ENCODE results near the gene DNM3.

Gene DNM3

DNA sequence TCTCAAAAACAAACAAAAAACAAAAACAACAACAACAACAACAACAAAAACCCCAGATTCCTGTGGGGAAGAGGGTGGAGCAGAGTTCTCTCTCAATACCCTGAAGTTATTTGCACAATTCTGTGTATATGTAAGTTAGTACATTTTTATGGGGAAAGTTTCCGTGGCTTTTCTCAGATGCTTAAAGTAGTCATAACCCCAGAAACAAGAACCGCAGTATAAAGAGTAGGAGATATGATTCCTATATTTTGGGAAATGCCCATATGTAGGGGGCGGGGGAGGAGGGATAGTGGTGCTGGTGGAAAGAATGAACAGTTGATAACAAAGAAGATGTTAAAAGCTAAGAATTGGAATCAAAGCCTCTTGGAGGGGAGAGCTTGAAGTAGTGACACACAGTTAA, 131.5 kb downstream of the DNM3 start:
- DNase-seq (ENCODE audit: low read depth, low spot score): no peak

DNA sequence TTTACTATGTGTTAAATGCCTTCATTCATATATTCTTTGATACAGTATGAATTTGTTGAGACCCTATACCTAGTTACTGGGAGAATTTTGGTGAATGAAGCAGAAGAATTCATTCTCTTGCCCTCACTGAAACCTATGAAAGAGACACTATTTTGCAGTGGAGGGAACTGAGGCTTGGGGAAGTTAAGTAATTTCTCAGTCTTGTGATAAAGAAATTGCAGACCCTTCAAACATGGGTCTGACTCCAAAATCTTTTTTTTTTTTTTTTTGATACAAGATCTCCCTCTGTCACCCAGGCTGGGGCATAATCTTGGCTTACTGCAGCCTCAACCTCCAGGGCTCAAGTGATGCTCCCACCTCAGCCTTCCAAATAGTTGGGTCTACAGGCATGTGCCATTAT, 132.1 kb downstream of the DNM3 start:
- DNase-seq (ENCODE audit: low read depth, low spot score): no peak

- no peak for DNase-seq (ENCODE audit: low read depth, low spot score)
These were observed 140.0 kb downstream of the DNM3 start for GRCh38 chr1:171981303-171981702.

GRCh38 chr1:171983584-171983983, 142.3 kb downstream of the DNM3 start:
- DNase-seq (ENCODE audit: low read depth, low spot score): no peak

- DNase-seq (ENCODE audit: low read depth, low spot score): no peak
These were observed 143.0 kb downstream of the DNM3 start for GRCh38 chr1:171984262-171984661.

- no peak for DNase-seq (ENCODE audit: low read depth, low spot score)
These were observed 143.7 kb downstream of the DNM3 start for GRCh38 chr1:171984850-171985485.

- DNase-seq (ENCODE audit: low read depth, low spot score): no peak
These were observed 144.3 kb downstream of the DNM3 start for GRCh38 chr1:171985639-171986038.

- no peak for DNase-seq (ENCODE audit: low read depth, low spot score)
These were observed 147.1 kb downstream of the DNM3 start for GRCh38 chr1:171988243-171988885.

GRCh38 chr1:171990371-171990770, 149.1 kb downstream of the DNM3 start:
- DNase-seq (ENCODE audit: low read depth, low spot score): no peak

GRCh38 chr1:171994293-171994692, 153.0 kb downstream of the DNM3 start:
- no peak for DNase-seq (ENCODE audit: low read depth, low spot score)

DNA sequence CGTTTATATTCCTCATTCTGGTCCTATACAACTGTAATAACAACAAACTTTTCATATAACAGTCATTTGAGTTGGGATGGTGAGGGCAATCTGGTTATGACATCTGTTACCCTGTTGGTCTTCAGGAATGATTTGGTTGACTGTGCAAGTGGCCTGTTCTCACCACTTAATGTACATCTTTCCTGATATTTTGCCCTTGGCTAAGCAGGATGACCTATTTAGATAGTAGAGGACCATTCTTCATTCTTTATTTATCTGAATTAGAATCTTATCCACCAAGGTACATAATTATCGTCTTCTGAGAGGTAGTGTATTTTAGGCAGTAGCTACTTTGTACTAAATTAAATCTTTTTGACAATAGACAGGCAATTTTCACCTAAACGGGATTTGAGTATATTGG, 154.3 kb downstream of the DNM3 start:
- DNase-seq (ENCODE audit: low read depth, low spot score): no peak

GRCh38 chr1:171997936-171998335, 156.6 kb downstream of the DNM3 start:
- DNase-seq (ENCODE audit: low read depth, low spot score): no peak

DNA sequence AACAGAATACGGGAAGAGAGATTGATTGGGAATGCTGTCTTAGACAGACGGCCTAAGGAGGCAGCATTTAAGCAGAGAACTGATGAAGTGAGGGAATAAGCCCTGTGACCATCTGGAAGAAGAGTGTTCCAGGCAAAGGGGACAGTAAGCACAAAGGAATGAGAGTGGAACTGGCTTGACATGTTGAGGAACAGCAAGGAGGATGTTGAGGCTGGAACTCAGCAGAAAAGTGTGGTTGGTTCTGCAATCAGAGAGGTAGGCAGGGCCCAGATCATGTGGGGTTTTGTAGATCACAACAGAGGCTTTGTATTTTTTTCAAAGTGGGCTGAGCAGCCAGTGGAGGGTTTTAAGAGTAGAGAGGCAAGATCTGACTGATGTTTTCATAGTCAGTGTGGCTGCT, 157.4 kb downstream of the DNM3 start:
- no peak for DNase-seq (ENCODE audit: low read depth, low spot score)

DNA sequence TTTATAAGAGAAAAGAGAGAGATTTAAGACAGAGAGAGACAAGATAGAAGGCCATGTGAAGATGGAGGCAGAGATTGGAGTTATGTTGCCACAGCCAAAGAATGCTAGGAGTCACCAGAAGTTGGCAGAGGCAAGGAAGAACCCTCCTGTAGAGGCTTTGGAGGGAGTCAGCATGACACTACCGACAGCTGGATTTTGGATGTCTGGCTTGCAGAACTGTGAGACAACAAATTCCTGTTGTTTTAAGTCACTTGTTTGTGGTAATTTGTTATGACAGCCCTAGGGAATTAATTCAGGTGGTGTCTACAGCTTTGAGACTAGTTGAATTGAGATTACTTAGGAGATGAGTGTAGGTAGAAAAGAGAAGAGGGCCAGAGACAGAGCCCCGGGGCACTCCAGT, 158.5 kb downstream of the DNM3 start:
- DNase-seq (ENCODE audit: low read depth, low spot score): no peak

GRCh38 chr1:172001288-172001687, 160.0 kb downstream of the DNM3 start:
- no peak for DNase-seq (ENCODE audit: low read depth, low spot score)

DNA sequence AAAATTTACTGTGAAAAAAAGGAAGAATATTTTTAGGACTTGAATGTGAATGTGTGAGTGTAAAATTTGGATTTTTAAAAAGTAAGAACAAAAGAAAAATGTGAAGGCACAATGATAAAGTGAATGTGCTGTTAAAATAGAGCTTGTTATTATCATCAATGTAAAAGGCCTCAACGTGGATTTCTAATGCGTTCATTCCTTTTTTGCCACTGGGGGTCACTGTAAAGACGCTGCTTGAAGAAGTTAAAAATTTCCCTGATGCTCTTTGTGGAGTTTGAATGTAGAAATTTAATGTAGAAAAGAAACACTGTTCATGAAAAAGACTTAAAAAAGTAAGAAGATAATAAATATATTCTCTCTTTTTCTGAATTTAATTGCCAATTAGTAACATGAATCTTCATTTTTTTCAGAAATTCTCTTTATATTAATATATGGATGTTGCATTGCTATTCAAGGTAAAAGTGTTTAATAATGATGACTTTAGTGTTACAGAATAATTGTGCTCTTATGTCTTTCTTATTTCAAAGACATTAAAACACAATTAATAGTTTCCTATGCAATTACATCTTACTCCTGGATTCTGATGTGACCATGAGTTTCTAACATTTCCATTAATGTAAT, 161.5 kb downstream of the DNM3 start:
- no peak for DNase-seq (ENCODE audit: low read depth, low spot score)

DNA sequence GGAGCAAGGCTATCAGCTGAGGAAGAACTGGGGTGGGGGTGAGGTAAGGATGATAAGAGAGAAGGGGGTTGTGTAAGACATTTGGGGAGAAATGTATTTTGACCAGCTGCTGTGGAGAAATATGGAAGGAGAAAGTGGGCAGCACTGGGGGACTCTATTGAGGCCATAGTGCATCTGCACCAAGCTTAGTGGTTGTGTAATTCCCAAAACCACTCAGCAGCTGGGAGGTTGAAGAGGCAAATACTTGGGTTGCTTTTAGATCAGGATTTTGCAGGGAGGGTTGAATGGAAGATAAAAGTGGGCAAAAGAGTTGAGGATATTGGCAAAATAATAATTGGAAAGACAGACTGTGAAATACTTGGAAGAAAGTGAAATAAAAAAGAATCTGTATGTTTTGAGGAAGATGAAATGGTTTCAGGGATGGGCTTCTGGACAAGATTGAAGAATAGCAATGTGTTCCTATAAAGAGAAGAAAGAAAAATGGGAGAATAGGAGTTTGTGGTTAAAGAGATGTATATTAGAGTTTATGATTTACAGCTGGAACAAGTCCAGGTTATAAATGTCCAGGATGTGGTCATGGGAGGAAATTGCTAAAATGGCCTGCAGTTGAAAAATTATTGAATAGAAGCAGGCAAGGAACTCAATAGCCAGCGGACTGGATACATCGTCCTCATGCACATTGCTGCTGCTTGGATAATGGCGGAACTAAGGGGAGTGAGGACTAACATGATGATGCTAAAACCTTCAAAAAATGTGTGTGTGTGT, 162.7 kb downstream of the DNM3 start:
- no peak for DNase-seq (ENCODE audit: low read depth, low spot score)

- no peak for DNase-seq (ENCODE audit: low read depth, low spot score)
These were observed 163.4 kb downstream of the DNM3 start for GRCh38 chr1:172004671-172005070.

DNA sequence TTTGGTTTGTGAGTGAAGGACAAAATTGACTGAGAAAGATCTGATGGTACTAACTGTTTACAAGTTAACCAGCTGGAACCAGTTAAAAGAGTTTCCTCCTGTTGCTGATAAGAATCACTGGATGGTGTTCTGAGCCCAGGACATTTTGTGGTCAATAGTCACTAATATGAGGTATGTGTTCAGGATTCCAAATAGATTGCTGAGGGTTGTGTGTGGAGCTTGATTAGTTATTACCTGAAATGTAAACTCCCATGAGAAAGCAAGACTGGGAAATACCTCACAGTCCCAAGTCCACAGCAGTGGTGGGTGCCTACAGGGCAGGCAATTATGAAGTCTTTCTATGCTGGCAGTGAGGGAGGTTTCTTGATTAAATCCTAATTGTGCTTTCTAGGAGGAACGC, 164.6 kb downstream of the DNM3 start:
- no peak for DNase-seq (ENCODE audit: low read depth, low spot score)

GRCh38 chr1:172006660-172007059, 165.4 kb downstream of the DNM3 start:
- DNase-seq (ENCODE audit: low read depth, low spot score): no peak

- no peak for DNase-seq (ENCODE audit: low read depth, low spot score)
These were observed 177.5 kb downstream of the DNM3 start for GRCh38 chr1:172018727-172019311.

DNA sequence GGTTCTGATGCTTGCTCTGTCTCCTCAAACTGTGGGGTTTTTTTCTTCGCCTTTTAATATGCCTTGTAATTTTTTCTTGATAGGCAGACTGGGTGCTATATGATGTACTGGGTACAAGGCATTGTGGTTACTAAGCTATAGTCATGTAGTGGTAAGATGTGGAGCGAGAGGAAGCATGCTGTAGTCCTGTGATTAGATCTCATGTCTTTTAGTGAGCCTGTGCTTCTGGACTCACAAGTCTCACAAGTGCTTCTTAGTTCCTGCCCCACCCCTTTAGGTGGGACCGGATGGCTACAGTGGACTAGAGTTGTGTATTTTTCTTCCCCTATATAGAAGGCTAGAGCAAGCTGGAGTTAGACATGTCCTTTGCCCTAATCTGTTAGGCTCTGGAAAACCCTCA, 178.7 kb downstream of the DNM3 start:
- no peak for DNase-seq (ENCODE audit: low read depth, low spot score)

All from iPS DF 19.7 (cell line).